GM19467 (cell line): ENCODE data around the gene RAVER1.
"Not testable (repeated sequence)": the region's sequence is repeated elsewhere in the genome, so short reads cannot be mapped to it uniquely, and the experiment has no call there.

Experiments used
- ATAC-seq: cut with Tn5 transposase; IDR thresholded peaks from one replicate; pipeline ENCODE4 v1.9.1; 2021; ENCODE audit warnings: mild to moderate bottlenecking, moderate library complexity; ENCODE audit not compliant: unreplicated experiment

Gene RAVER1

GRCh38 chr19:10346509-10346908 lies 13.2 kb upstream of the RAVER1 start:
- ATAC-seq, result no peak

- no peak for ATAC-seq
Observed at GRCh38 chr19:10344780-10345179, 11.5 kb upstream of the RAVER1 start.

- no peak for ATAC-seq
Observed at GRCh38 chr19:10343495-10343894, 10.2 kb upstream of the RAVER1 start.

DNA sequence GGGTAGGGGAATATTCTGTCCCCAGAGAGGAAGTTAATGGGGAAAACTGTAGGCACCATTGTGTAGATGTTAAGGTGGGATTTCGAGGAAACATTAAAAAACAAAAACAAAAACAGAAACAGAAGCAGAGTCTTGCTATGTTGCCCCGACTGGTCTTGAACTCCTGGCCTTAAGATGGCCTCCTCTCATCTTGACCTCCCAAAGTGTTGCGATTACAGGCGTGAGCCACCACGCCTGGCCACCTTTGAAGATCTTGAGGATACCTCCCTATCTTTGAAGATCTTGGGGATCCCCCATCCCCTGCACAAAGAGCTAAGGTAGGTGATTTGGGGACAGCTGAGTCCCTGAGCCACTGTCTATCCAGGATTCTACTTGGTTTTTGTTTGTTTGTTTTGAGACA lies 6.6 kb upstream of the RAVER1 start:
- ATAC-seq, result no peak

- no peak for ATAC-seq
Observed at GRCh38 chr19:10339380-10339960, 6.1 kb upstream of the RAVER1 start, which contains the start of gene ICAM3. Gene ICAM3, minus strand, starts transcription at chr19:10339624. Its CDS starts 10 bp downstream, at chr19:10339614.

GRCh38 chr19:10338940-10339339 lies 5.6 kb upstream of the RAVER1 start:
- no peak for ATAC-seq

DNA sequence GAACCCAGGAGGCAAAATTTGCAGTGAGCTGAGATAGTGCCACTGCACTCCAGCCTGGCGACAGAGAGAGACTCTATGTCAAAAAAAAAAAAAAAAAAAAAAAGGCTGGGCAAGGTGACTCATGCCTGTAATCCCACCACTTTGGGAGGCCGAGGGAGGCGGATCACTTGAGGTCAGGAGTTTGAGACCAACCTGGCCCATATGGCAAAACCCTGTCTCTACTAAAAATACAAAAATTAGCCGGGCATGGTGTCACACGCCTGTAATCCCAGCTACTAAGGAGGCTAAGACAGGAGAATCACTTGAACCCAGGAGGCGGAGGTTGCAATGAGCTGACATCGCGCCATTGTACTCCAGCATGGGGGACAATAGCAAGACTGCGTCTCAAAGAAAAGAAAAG lies 3.4 kb upstream of the RAVER1 start:
- ATAC-seq, result not testable (repeated sequence)

- no peak for ATAC-seq
Observed at GRCh38 chr19:10335352-10335985, 2.1 kb upstream of the RAVER1 start.

GRCh38 chr19:10334588-10335351 lies 1.4 kb upstream of the RAVER1 start:
- no peak for ATAC-seq

DNA sequence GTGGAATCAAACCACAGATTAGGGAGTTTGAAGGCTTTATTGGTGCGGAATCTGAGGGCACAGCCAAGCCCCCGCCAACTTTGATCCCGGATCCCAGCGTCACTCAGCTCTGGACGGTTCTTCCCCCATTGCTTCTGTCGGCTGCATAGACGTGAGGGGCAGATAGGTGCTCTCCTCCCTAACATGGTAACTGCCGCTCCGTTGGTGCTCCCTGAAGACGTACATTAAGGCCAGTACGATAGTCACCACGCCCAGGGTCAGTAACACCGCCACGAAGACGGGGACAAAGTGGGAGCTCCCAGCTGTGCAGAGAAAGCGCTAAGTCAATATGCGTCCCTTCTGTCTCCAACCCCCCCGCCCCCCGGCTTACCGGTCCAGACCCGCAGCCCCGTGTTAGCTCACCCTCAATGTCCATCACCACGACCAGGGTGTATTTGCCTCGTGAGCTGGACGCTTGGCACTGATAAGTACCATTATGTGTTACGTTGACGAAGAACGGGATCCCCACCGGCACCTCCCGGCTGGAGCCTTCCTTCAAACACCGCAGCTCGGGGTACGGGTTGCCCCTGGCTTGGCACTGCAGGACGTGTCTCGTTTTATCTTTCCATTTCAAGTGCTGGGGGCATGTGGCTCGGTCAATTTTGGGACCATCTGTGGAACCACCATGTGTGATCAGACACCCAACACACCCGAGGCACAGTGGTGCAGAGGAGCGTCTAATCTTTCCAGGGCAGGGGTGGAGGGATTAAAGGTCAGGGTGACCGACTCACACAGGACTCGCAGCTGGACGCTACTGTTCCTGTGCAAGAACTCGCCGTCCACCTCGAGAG lies 644 bp upstream of the RAVER1 start:
- no peak for ATAC-seq

GRCh38 chr19:10332158-10332964 lies 968 bp downstream of the RAVER1 start:
- no peak for ATAC-seq

GRCh38 chr19:10329555-10329954 lies 3.8 kb downstream of the RAVER1 start:
- no peak for ATAC-seq

DNA sequence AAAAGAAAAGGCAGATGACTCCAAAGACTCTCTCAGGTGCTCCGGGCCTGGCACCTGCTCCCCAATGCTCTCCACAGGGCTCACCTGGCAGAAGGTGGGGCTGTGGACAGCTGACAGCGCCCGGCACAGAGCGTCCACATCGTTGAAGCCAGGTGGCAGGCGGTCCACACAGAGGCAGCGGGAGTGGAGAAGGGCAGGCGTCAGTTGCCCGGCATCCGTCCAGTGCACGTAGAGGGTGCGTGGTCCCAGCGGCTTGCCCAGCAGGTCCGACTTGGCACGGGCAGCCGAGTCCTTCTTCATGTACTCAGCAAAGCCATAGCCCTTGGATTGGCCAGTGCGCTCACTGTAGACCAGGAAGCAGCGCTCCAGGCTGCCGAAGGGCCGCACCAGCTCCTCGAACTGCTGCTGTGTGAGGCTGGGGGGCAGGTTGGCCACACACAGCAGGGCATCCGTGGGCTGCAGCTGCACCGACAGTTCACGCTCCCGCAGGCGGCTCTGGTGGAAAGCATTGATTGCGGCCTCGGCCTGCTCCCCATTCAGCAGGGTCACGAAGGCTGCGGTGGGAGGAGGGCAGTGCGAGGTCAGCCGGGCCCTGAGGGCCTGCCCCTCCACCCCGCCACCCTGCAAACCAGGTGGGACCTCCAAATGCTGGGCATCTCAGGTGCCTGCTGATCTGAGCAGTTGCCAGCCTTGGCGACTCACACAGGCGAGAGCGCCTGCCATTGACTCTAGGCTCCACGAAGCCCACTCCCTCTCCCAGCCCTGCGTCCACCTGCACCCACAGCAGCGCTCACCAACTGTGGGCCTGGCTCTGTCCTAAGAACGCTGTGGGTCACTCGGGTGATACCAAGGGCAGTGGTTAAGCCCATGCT lies 4.5 kb downstream of the RAVER1 start:
- ATAC-seq, result no peak

GRCh38 chr19:10327793-10328192 lies 5.5 kb downstream of the RAVER1 start:
- no peak for ATAC-seq

DNA sequence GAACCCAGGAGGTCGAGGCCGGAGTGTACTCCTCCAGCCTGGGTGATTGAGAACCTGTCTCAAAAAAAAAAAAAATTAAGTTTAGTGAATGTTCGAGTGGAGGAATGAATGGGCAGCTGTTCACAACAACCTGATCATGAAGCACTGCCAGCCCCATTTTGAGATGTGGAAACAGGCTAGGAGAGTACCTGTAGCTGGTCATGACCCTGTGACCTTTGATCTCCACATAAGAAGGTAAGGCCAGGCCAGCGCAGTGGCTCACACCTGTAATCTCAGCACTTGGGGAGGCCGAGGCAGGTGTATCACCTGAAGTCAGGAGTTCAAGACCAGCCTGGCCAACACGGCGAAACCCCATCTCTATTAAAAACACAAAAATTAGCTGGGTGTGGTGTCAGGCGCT lies 7.6 kb downstream of the RAVER1 start:
- no peak for ATAC-seq

DNA sequence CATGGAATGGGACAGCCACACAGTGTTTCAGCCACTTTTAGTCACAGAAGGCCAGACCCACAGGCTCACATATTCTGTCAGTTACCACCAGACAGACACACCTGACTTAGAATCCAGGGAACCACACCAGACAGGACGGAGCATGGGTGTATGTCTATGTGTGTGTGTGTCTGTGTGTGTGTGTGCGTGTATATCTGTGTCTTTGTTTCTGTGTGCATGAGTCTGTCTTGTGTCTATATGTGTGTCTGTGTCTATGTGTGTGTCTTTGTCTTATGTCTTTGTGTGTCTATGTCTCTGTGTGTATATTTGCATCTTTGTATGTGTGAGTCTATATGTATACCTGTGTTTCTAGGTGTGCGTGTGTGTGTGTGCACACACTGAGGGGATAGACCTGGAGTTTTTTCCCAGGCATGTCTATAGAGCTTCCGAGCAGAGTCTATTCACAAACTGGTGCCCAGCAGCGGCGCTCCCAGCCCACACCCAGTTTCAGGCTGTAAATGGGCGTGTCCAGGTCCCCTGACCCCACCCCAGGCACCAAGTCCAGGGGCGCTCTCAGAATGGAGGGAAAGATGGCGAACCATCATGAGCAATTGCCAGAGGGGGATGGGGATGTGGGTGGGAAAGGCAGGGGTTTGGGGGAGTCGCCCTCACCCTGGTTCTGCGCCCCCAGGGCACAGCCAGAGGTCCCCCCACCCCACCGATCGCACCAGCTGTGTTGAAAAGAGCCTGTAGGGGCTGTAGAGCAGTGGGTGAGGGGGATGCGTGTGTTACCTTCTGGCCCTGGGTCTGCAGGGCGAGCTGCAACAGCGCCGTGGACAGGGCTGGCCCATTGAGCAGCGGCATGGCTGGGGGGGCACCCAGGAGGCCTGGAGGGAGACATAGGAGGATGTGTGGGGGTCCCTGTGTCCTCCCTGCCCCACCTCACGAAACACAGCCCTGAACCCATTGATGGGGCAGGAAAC lies 11.2 kb downstream of the RAVER1 start:
- ATAC-seq, result no peak

- ATAC-seq, result no peak
Observed at GRCh38 chr19:10321417-10321797, 11.9 kb downstream of the RAVER1 start.
